Measurements from ENCODE around the gene PLEKHG3.

PLEKHG3 gene

GRCh38 chr14:64681796-64682710 is 22.2 kb upstream of the PLEKHG3 start:
- DNase-seq (ENCODE audit: extremely low read depth, low read depth): peak; percentile 41
- TF ChIP-seq, protein P1, sequence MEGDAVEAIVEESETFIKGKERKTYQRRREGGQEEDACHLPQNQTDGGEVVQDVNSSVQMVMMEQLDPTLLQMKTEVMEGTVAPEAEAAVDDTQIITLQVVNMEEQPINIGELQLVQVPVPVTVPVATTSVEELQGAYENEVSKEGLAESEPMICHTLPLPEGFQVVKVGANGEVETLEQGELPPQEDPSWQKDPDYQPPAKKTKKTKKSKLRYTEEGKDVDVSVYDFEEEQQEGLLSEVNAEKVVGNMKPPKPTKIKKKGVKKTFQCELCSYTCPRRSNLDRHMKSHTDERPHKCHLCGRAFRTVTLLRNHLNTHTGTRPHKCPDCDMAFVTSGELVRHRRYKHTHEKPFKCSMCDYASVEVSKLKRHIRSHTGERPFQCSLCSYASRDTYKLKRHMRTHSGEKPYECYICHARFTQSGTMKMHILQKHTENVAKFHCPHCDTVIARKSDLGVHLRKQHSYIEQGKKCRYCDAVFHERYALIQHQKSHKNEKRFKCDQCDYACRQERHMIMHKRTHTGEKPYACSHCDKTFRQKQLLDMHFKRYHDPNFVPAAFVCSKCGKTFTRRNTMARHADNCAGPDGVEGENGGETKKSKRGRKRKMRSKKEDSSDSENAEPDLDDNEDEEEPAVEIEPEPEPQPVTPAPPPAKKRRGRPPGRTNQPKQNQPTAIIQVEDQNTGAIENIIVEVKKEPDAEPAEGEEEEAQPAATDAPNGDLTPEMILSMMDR (IDR thresholded peaks at IDR 0.05; ENCODE audit: low read depth, low read length): no peak

GRCh38 chr14:64682843-64683242 is 21.4 kb upstream of the PLEKHG3 start:
- no peak for DNase-seq (ENCODE audit: extremely low read depth, low read depth)
- TF ChIP-seq, protein P1 (IDR thresholded peaks at IDR 0.05; ENCODE audit: low read depth, low read length): no peak

DNA sequence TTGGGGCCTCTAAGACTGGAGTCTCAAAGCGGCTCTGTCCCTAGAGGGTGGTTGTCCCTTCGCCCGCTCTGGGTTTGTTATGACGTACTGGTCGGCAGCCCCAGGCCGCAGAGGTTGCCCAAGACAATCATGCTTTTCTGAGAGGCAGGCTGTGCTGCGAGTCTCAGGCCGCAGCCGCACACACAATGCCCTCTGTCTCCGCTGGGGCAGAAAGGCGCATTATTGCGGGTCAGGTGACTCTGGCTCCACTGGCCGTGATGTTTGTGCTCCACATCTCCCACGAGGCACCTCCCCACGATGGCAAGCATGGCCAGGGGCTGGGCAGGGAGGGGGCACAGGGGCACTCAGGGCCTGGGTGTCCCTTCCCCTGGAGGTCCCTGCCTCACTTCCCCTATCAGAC is 21.0 kb upstream of the PLEKHG3 start:
- TF ChIP-seq, protein P1 (IDR thresholded peaks at IDR 0.05; ENCODE audit: low read depth, low read length): no peak
- DNase-seq (ENCODE audit: extremely low read depth, low read depth): no peak

DNA sequence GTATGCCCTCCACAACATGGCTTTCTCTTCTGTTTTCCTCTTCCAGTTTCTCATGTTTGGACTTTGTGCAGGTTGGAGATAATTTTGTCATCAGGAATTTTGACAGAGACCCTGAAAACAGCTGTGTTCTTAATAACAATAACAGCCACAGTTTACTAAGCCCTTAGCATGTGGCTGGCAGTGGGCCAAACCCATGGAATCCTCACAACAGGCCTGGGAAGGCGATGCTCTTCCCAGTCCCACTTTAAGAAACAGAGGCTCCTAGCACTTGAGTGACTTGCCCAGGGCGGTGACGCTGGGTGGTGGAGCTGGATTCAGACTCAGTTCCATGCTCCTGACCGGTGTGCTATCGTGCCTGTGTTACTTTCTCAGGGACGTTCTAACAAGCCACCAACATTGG is 20.1 kb upstream of the PLEKHG3 start:
- TF ChIP-seq, protein P1 (IDR thresholded peaks at IDR 0.05; ENCODE audit: low read depth, low read length): no peak
- DNase-seq (ENCODE audit: extremely low read depth, low read depth): no peak

- TF ChIP-seq, protein P1 (IDR thresholded peaks at IDR 0.05; ENCODE audit: low read depth, low read length): no peak
- DNase-seq (ENCODE audit: extremely low read depth, low read depth): no peak
Observed at GRCh38 chr14:64685371-64686281, 18.6 kb upstream of the PLEKHG3 start.

GRCh38 chr14:64686282-64686615 is 18.0 kb upstream of the PLEKHG3 start:
- TF ChIP-seq, protein P1 (IDR thresholded peaks at IDR 0.05; ENCODE audit: low read depth, low read length): no peak
- DNase-seq (ENCODE audit: extremely low read depth, low read depth): no peak

- no peak for DNase-seq (ENCODE audit: extremely low read depth, low read depth)
- TF ChIP-seq, protein P1 (IDR thresholded peaks at IDR 0.05; ENCODE audit: low read depth, low read length): no peak
Observed at GRCh38 chr14:64688031-64688430, 16.2 kb upstream of the PLEKHG3 start.
